Psoas muscle (tissue), 8 donors: ENCODE results near the gene MUSK. TPM values are rescaled to one million over a fixed set of nuclear protein-coding genes. Genes with fewer than 3 reads are reported as not detected.

Source experiments
- ATAC-seq, 4 donors: fragments of 200-7000 bp; cut with Tn5 transposase; one replicate each; pipeline ENCODE4 v1.9.1; 2020; ENCODE audit warnings: moderate library complexity in 3 of 4, mild to moderate bottlenecking in 2 of 4
- DNase-seq, 2 donors: peaks; one replicate each; pipeline ENCODE4 v3.0.0-alpha.2; 2020
- H3K27ac ChIP-seq: fragments of 200-600 bp; one replicate; pipeline ENCODE4 v1.8.0; 2022
- H3K27me3 ChIP-seq, 3 donors: fragments of 200-600 bp in 1 of 3; one replicate each; pipeline versions ENCODE4 v1.6.1 to v1.8.0; 2013 to 2022; ENCODE audit warnings: low read length in 2 of 3, mild to moderate bottlenecking in 2 of 3, moderate library complexity in 1 of 3; ENCODE audit not compliant: insufficient read depth in 3 of 3
- H3K36me3 ChIP-seq, 2 donors: fragments of 200-600 bp in 1 of 2; one replicate each; pipeline versions ENCODE4 v1.6.1 to v1.8.0; 2013 to 2022; ENCODE audit warnings: low read depth in 1 of 2, mild to moderate bottlenecking in 1 of 2, moderate library complexity in 1 of 2; ENCODE audit not compliant: insufficient read depth in 1 of 2
- H3K4me1 ChIP-seq: fragments of 200-600 bp; one replicate; pipeline ENCODE4 v1.8.0; 2022
- H3K4me3 ChIP-seq: fragments of 200-600 bp; one replicate; pipeline ENCODE4 v1.8.0; 2022; ENCODE audit warnings: mild to moderate bottlenecking
- H3K9me3 ChIP-seq: fragments of 200-600 bp; one replicate; pipeline ENCODE4 v1.8.0; 2022
- CTCF ChIP-seq: fragments of 200-600 bp; IDR thresholded peaks from one replicate; pipeline ENCODE4 v1.8.0; 2022; ENCODE audit warnings: antibody characterized with exemption
- WGBS, 3 donors: extraction: QIAGEN DNeasy Blood & Tissue Kit; methylation state at CpG; one replicate each; pipeline versions ENCODE4 v1.1.6 to v1.1.7; 2013; 5-methylcytosine and 5-hydroxymethylcytosine counted together
- intact Hi-C, 2 donors: fragments of 100-400 bp; cut with DNase I; formaldehyde crosslinking; loops; one replicate each; pipeline versions ENCODE4 v1.11.0 to v1.14.2; 2022
- polyA plus RNA-seq, 3 donors: library from polyadenylated mRNA; stranded (reverse); fragments of 200-250 nt; gene quantifications; one replicate each; pipeline ENCODE4 v1.2.3, GENCODE V29; 2013
- total RNA-seq, 4 donors: library from RNA; stranded (reverse); fragmentation: NEBNext Ultra II Directional in 2 of 4; extraction: Animal tissue kit (Norgen Biotek cat#: 25700) in 2 of 4; gene quantifications; one replicate each; pipeline versions ENCODE4 v1.2.1 to v1.2.4, GENCODE V29; 2021 to 2023
- donor health status: healthy with polysubstance abuse.
- donor health status: DM: no; HTN: no; CAD: no; lungs with moderate emphysema.
- donor health status: Bipolar disorder and iron deficiency.
- donor health status: healthy.
- donor health status: DM: yes; HTN: yes; CAD: no.
- donor health status: DM: no; HTN: no; CAD: no.
- donor health status: DM: no; HTN: no; CAD: no.
- donor health status: DM: yes; HTN: yes; CAD: no.

MUSK gene
- total and polyA plus RNA-seq, 7 donors, result 0.66 to 15.7 (median 2.9) TPM

DNA sequence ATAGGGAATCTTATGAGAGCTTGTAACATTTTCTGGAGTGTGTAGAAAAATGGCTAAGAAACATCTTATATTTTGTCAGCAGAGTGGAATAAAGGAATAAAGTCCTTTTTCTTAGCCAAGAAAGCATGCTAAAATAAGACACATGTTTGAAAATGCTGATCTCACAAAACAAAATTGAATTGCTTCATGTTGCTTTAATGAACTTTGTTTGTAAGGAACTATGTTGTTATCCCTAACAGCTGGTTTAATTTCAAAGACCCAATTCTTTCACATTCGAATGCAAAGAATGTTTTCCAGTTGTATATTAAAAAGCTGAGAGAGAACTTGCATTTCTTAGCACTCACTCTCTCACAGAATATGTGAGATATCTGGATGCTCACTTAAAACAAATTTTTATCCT, 107.6 kb downstream of the MUSK start:
- DNase-seq (no peak), ATAC-seq (no peak)
- no peak overlapping the region for H3K27ac ChIP-seq
- TF ChIP-seq CTCF, result no peak
- H3K36me3 ChIP-seq, result no peaks in the 10 kb centered on the region
- WGBS, 3 donors, result 25 to 49% (median 27%) methylated on average over 1 of the region's 1 CpG
- H3K4me1 ChIP-seq, result no peaks in the 10 kb centered on the region
- no peaks in the 10 kb centered on the region for H3K27me3 ChIP-seq
- H3K9me3 ChIP-seq, result no peaks in the 10 kb centered on the region
- no peak overlapping the region for H3K4me3 ChIP-seq
- intact Hi-C loops, result no loop called here

DNA sequence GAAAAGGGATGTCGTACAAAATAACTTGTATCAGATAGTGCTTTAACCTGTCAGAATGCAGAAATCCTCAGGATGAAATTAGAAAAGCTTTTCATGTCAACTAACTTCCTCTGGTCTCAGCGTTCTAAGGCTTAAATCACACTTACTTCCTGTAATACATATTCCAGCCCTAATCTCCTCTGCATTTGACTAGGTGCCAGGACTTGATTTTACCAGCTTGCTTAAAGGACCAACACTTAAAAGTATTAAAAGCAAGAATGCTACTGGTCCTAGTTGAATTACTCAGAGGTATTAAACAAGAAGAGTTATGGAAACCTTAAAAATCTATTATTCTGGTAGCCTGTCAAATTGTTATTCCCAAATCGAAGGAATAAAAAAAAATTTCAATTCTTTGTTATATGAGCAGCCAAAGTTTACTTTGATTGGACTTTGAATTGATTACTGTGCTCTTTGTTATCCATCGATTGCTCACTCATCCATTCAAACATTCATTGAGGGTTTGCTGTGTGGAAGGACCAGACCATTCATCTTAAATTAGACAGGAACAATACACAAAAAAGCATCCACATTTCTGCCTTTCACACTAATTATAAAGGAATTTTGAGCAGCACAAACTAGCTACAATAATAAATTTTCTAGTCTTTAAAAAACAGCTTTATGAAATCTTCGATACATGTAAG, 108.7 kb downstream of the MUSK start:
- H3K27ac ChIP-seq, result no peak overlapping the region
- H3K4me3 ChIP-seq, result no peak overlapping the region
- H3K36me3 ChIP-seq, result no peaks in the 10 kb centered on the region
- no peaks in the 10 kb centered on the region for H3K27me3 ChIP-seq
- WGBS, 3 donors, result 27 to 47% (median 42%) methylated on average over 5 of the region's 5 CpGs
- no peak for TF ChIP-seq CTCF
- intact Hi-C loops, result no loop called here
- DNase-seq, result no peak
- no peaks in the 10 kb centered on the region for H3K4me1 ChIP-seq
- no peaks in the 10 kb centered on the region for H3K9me3 ChIP-seq
- ATAC-seq, result no peak

DNA sequence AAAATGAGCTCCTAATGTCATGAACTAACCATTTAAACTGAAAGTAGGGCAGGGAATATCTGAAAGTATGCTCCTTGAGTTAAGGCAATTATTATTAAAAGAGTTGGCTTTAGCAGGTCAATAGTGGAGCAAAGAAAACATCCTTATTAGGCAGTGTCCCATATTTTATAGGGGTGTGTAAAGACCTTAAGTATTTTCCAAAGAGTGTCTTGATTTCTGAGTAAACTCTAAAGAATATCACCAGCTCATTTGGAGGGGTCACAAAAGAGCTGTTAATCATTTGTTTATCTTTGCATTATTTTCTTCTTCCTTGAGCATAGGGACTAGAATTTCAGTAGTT, 109.3 kb downstream of the MUSK start:
- Histone ChIP-seq H3K27ac (no peak overlapping the region), H3K4me3 (no peak overlapping the region), H3K4me1 (no peaks in the 10 kb centered on the region), H3K36me3 (no peaks in the 10 kb centered on the region), H3K9me3 (no peaks in the 10 kb centered on the region), H3K27me3 (no peaks in the 10 kb centered on the region)
- intact Hi-C loops, result no loop called here
- TF ChIP-seq CTCF, result no peak
- DNase-seq, result no peak
- no peak for ATAC-seq

GRCh38 chr9:110782701-110783100, 114.1 kb downstream of the MUSK start:
- TF ChIP-seq CTCF, result no peak
- WGBS, 3 donors, result 94 to 98% (median 96%) methylated on average over 5 of the region's 5 CpGs
- ATAC-seq, result no peak
- intact Hi-C loops, result no loop called here
- Histone ChIP-seq H3K9me3 (no peaks in the 10 kb centered on the region), H3K27me3 (no peaks in the 10 kb centered on the region), H3K36me3 (no peaks in the 10 kb centered on the region), H3K4me1 (no peaks in the 10 kb centered on the region), H3K27ac (no peak overlapping the region), H3K4me3 (no peak overlapping the region)
- no peak for DNase-seq

- intact Hi-C loops, result no loop called here
- TF ChIP-seq CTCF, result no peak
- no peak overlapping the region for H3K4me3 ChIP-seq
- no peak overlapping the region for H3K27ac ChIP-seq
- 91 to 98% (median 92%) methylated on average over 1 of the region's 1 CpG for WGBS, 3 donors
- no peaks in the 10 kb centered on the region for H3K36me3 ChIP-seq
- ATAC-seq (no peak), DNase-seq (no peak)
- H3K9me3 ChIP-seq, result no peaks in the 10 kb centered on the region
- H3K4me1 ChIP-seq, result no peaks in the 10 kb centered on the region
- no peaks in the 10 kb centered on the region for H3K27me3 ChIP-seq
Observed at GRCh38 chr9:110784309-110784708, 115.7 kb downstream of the MUSK start.
